ENCODE measurements around the gene DVL1.
A peak's percentile ranks its signal among the peaks of the same experiment; 100 is the strongest.

DVL1 gene

DNA sequence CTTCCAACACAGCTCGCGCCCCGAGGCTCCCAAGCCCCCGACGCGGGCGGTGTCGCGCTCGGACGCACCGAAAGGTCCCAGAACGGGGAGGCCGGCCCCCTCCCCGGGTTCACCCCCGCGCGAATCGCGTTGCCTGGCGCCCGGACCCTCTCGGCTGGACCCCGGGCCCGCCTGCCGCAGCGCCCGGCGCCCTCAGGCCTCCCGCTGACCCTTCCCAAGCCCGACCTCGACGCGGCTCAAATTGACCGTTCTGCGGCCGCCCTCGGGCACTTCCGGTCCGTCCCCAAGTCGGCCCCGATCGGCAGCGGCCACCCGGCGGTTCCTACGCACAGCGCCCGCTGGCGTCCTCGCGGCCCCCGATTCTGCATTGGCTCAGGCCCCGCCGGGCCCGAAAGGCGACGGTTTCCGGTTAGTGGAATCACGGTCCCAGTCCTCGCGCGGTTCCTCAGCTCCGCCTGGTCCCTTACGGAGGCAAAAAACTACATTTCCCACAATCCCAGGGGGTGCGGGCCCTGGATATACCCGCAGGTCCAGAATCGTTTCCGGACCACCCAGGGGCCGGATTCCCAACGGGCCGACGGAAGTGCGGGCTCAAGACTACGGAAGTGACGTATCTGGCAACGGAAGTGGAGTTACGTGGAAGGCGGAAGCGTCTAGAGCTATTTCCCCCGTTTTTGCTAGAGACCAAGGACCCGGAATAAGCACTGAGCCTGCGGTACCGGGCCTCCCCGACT is 25.9 kb upstream of the DVL1 start, which contains the start of gene AURKAIP1:
Gene AURKAIP1, minus strand, starts transcription at position 279 of the 734 bp plus-strand sequence. CDS start 451 bp downstream, outside the sequence.
- TF ChIP-seq, protein P1, sequence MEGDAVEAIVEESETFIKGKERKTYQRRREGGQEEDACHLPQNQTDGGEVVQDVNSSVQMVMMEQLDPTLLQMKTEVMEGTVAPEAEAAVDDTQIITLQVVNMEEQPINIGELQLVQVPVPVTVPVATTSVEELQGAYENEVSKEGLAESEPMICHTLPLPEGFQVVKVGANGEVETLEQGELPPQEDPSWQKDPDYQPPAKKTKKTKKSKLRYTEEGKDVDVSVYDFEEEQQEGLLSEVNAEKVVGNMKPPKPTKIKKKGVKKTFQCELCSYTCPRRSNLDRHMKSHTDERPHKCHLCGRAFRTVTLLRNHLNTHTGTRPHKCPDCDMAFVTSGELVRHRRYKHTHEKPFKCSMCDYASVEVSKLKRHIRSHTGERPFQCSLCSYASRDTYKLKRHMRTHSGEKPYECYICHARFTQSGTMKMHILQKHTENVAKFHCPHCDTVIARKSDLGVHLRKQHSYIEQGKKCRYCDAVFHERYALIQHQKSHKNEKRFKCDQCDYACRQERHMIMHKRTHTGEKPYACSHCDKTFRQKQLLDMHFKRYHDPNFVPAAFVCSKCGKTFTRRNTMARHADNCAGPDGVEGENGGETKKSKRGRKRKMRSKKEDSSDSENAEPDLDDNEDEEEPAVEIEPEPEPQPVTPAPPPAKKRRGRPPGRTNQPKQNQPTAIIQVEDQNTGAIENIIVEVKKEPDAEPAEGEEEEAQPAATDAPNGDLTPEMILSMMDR (IDR thresholded peaks at IDR 0.05; ENCODE audit: low read depth, low read length), result peak; percentile 11
- TF ChIP-seq, protein P2, sequence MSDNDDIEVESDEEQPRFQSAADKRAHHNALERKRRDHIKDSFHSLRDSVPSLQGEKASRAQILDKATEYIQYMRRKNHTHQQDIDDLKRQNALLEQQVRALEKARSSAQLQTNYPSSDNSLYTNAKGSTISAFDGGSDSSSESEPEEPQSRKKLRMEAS (IDR thresholded peaks at IDR 0.05; ENCODE audit: low read depth, low read length), result peak; percentile 54
- TF ChIP-seq MYC (IDR thresholded peaks at IDR 0.05; ENCODE audit: low read depth, low read length), result peak; percentile 72
- peak; percentile 55 for TF ChIP-seq POLR2A (IDR thresholded peaks at IDR 0.05; ENCODE audit: extremely low read depth, insufficient read length)
- peak; percentile 99 for DNase-seq (ENCODE audit: low read depth)
- peak within 1 kb of the TSS; percentile 80 for H3K4me3 ChIP-seq (ENCODE audit: low read depth, low read length)

DNA sequence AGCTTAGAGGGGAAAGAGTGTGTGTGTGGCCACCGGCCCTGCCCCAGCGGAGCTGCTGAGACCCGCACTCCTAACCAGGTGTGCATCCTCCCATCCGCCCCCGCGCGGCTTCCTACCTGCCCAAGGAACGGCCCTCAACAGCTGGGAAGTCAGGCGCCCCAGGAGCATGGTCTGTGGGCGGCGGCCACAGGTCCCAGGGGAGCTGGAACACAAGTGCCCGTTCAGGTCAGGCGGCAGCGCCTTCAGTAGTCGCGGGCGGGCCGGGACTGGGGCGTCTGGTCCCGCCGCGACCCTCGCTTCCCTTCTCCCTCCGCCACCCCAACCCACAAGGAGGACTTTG is 25.3 kb upstream of the DVL1 start:
- TF ChIP-seq MYC (IDR thresholded peaks at IDR 0.05; ENCODE audit: low read depth, low read length), result no peak
- TF ChIP-seq, protein P1 (IDR thresholded peaks at IDR 0.05; ENCODE audit: low read depth, low read length), result no peak
- TF ChIP-seq POLR2A (IDR thresholded peaks at IDR 0.05; ENCODE audit: extremely low read depth, insufficient read length), result no peak
- TF ChIP-seq, protein P2 (IDR thresholded peaks at IDR 0.05; ENCODE audit: low read depth, low read length), result no peak
- H3K4me3 ChIP-seq (ENCODE audit: low read depth, low read length), result peak overlapping the region; percentile 80
- peak; percentile 67 for DNase-seq (ENCODE audit: low read depth)

DNA sequence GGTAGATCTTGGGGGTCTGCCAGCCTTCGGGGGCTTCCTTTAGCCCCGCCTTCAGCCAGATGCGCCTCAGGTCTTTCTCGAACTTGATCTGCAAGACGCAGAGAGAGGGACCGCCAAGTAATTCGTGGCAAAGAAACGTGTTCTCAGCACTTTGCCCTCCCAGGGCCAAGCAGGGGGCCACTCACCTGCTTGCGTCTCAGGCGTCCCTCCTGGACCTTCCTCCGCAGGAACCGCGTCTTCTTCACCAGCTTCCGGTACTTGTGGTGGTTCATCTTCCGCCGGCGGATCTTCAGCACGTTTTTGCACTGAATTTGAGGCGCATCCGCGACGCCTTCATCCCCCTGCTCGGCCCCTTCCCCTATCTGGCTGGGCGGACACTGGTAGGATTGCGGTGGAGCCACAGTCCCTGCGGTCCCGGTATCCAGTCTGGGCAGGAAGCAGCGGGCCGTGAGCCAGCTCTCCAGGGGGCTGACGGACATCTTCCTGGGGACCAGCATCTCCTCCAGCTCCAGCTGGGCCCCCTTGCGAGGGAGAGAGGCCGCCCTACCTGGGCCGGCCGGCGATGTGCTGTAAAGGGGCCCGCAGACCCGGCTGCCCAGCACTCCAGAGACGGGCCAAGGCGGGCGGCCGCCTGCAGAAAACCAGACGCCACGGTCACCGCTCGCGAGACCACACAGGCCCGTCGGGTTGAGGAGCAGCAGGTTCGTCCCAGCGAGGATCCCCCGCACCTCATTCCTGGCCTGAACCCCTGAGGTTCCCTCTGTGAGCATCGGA is 24.8 kb upstream of the DVL1 start:
- DNase-seq (ENCODE audit: low read depth), result no peak
- peak overlapping the region; percentile 80 for H3K4me3 ChIP-seq (ENCODE audit: low read depth, low read length)
- TF ChIP-seq POLR2A (IDR thresholded peaks at IDR 0.05; ENCODE audit: extremely low read depth, insufficient read length) (no peak), MYC (IDR thresholded peaks at IDR 0.05; ENCODE audit: low read depth, low read length) (no peak)
- TF ChIP-seq, protein P2 (IDR thresholded peaks at IDR 0.05; ENCODE audit: low read depth, low read length), result no peak
- TF ChIP-seq, protein P1 (IDR thresholded peaks at IDR 0.05; ENCODE audit: low read depth, low read length), result no peak

DNA sequence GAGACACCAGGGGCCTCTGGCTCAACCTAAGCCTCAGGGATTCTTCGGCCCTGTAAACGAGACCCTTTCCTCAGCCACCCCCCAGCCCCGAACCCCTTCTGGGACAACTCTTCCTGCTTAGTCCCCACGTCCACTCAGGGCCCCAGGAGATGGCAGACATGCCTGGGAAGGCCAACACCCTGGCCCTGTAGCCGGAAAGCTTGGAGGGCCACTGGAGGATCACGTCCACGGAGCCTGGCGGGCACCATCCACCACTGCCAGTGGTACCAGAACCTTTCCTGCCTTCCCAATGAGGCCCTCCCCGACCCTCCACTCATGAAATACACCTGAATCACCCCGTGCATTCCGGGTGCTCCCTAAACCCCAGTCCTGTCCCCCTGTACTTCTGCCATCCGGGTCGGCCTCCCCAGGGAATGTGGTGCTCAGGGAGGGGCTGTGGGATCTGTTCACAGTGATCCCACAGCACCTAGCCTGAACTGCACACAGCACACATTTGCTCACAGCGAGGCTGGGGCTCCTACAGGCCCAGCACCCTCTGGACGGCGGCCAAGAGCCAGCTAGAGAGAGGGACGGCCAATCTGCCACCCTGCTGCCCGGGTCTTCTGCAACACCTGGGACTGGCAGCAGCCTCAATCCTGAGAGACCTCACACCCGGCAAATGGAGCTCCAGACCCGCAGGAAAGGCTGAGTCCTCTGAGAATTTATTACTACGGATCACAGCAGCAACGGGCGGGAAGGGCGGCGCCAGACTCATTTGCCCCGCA is 24.0 kb upstream of the DVL1 start:
- DNase-seq (ENCODE audit: low read depth), result no peak
- H3K4me3 ChIP-seq (ENCODE audit: low read depth, low read length), result no peak overlapping the region
- TF ChIP-seq POLR2A (IDR thresholded peaks at IDR 0.05; ENCODE audit: extremely low read depth, insufficient read length), result no peak
- TF ChIP-seq, protein P2 (IDR thresholded peaks at IDR 0.05; ENCODE audit: low read depth, low read length), result no peak
- TF ChIP-seq, protein P1 (IDR thresholded peaks at IDR 0.05; ENCODE audit: low read depth, low read length), result no peak
- no peak for TF ChIP-seq MYC (IDR thresholded peaks at IDR 0.05; ENCODE audit: low read depth, low read length)

All from NB4 (cell line).